SK-N-SH (cell line): ENCODE results near the gene NOP9. TPM values are rescaled to one million over a fixed set of nuclear protein-coding genes. Genes with fewer than 3 reads are reported as not detected.

Source experiments
- CTCF ChIA-PET: fragments of 300-600, 350-600 bp; formaldehyde crosslinking; extraction: SDS; loops from one replicate; lab custom pipeline; 2021; lab: Yijun Ruan, JAX
- POLR2A ChIA-PET: fragments of 350-600 bp; sonication (Branson Sonifier 250); formaldehyde crosslinking; extraction: SDS; loops from one replicate; lab custom pipeline; 2020; ENCODE audit warnings: antibody characterized with exemption, inconsistent platforms; lab: Yijun Ruan, JAX
- DNase-seq: peaks from one replicate; pipeline ENCODE4 v3.0.0; 2012
- H2AFZ ChIP-seq: fragments of 200-600 bp; sonication (generic); 2 replicates; pipeline ENCODE4 v1.8.1; 2016; ENCODE audit warnings: antibody characterized with exemption, mild to moderate bottlenecking, low read depth
- H3F3A ChIP-seq: fragments of 200-600 bp; sonication (generic); replicated peaks from 2 replicates; pipeline ENCODE3; 2016; ENCODE audit warnings: antibody characterized with exemption, mild to moderate bottlenecking; ENCODE audit not compliant: insufficient read depth
- H3K27ac ChIP-seq, 2 experiments: fragments of 200-500 bp in 1 of 2; fragments of 200-600 bp in 1 of 2; sonication (Bioruptor generic) in 1 of 2; sonication (generic), shearing (Covaris generic) in 1 of 2; 2 replicates each; pipeline versions ENCODE4 v1.5.1 to v1.6.1; 2014 to 2016; ENCODE audit warnings: low read depth in 2 of 2, inconsistent platforms in 1 of 2, low read length in 1 of 2, mild to moderate bottlenecking in 1 of 2, mixed read lengths in 1 of 2
- H3K27me3 ChIP-seq: fragments of 200-600 bp; sonication (generic), shearing (Covaris generic); 2 replicates; pipeline ENCODE4 v1.6.1; 2016; ENCODE audit warnings: mixed run types; ENCODE audit not compliant: insufficient read depth
- H3K36me3 ChIP-seq, 2 experiments: fragments of 200-500 bp in 1 of 2; fragments of 200-600 bp in 1 of 2; sonication (Bioruptor generic) in 1 of 2; sonication (generic) in 1 of 2; replicated peaks in 1 of 2; 2 replicates each; pipeline versions ENCODE3 to v1.5.1; 2014 to 2016; ENCODE audit warnings: low read length in 1 of 2, mild to moderate bottlenecking in 1 of 2; ENCODE audit not compliant: insufficient read depth in 2 of 2, control insufficient read depth in 1 of 2
- H3K4me1 ChIP-seq, 2 experiments: fragments of 200-500 bp in 1 of 2; fragments of 200-600 bp in 1 of 2; sonication (Bioruptor generic) in 1 of 2; sonication (generic), shearing (Covaris generic) in 1 of 2; 2 replicates each; pipeline versions ENCODE4 v1.5.1 to v1.6.1; 2014 to 2016; ENCODE audit warnings: low read depth in 1 of 2, low read length in 1 of 2, mixed run types in 1 of 2; ENCODE audit not compliant: insufficient read depth in 2 of 2, control insufficient read depth in 1 of 2
- H3K4me2 ChIP-seq: fragments of 200-600 bp; sonication (generic), shearing (Covaris generic); 2 replicates; pipeline ENCODE4 v1.6.1; 2017; ENCODE audit warnings: mixed run types
- H3K4me3 ChIP-seq, 2 experiments: fragments of 200-500 bp in 1 of 2; fragments of 200-600 bp in 1 of 2; sonication (Bioruptor generic) in 1 of 2; sonication (generic), shearing (Covaris generic) in 1 of 2; 2 replicates each; pipeline versions ENCODE4 v1.5.1 to v1.8.1; 2014 to 2016; ENCODE audit warnings: low read depth in 2 of 2, inconsistent platforms in 1 of 2, low read length in 1 of 2, mild to moderate bottlenecking in 1 of 2, mixed read lengths in 1 of 2, moderate library complexity in 1 of 2
- H3K79me2 ChIP-seq: fragments of 200-600 bp; sonication (generic); 2 replicates; pipeline ENCODE4 v1.8.1; 2017; ENCODE audit warnings: mild to moderate bottlenecking; ENCODE audit not compliant: insufficient read depth
- H3K9ac ChIP-seq: fragments of 200-600 bp; sonication (generic); 2 replicates; pipeline ENCODE4 v1.6.1; 2017; ENCODE audit warnings: mixed run types
- H3K9me2 ChIP-seq: fragments of 200-600 bp; sonication (generic); 2 replicates; pipeline ENCODE4 v1.6.1; 2017; ENCODE audit warnings: mixed run types
- H3K9me3 ChIP-seq: fragments of 200-600 bp; sonication (generic); 2 replicates; pipeline ENCODE4 v1.6.1; 2017; ENCODE audit warnings: mixed run types, mild to moderate bottlenecking, moderate library complexity
- H4K20me1 ChIP-seq: fragments of 200-600 bp; sonication (generic); 2 replicates; pipeline ENCODE4 v1.6.1; 2017; ENCODE audit warnings: mild to moderate bottlenecking, mixed run types; ENCODE audit not compliant: insufficient read depth
- EP300 ChIP-seq, 2 experiments: IDR thresholded peaks; 2 replicates each; pipeline versions ENCODE4 v1.4.0 to v1.6.1; 2012; ENCODE audit warnings: borderline replicate concordance in 1 of 2, low read depth in 1 of 2, low read length in 1 of 2
- GABPA ChIP-seq: IDR thresholded peaks from 2 replicates; pipeline ENCODE4 v1.4.0; 2012; ENCODE audit warnings: low read depth, mild to moderate bottlenecking
- GATA2 ChIP-seq: sonication (generic); formaldehyde crosslinking; IDR thresholded peaks from 2 replicates; pipeline ENCODE4 v1.5.0; 2020; ENCODE audit warnings: mild to moderate bottlenecking, missing genetic modification reagents
- JUND ChIP-seq: IDR thresholded peaks from 2 replicates; pipeline ENCODE4 v1.4.0; 2012
- NFIC ChIP-seq: IDR thresholded peaks from 2 replicates; pipeline ENCODE4 v1.4.0; 2012; ENCODE audit warnings: borderline replicate concordance
- RAD21 ChIP-seq: IDR thresholded peaks from 2 replicates; pipeline ENCODE4 v1.6.1; 2012; ENCODE audit warnings: mild to moderate bottlenecking, low read length
- RFX5 ChIP-seq: IDR thresholded peaks from 2 replicates; pipeline ENCODE4 v1.6.1; 2012; ENCODE audit warnings: mild to moderate bottlenecking, improper control_type of control experiment, low read length
- YY1 ChIP-seq: IDR thresholded peaks from 2 replicates; pipeline ENCODE4 v1.4.0; 2012; ENCODE audit warnings: low read depth, mild to moderate bottlenecking
- WGBS: methylation state at CpG from one replicate; pipeline ENCODE4 v1.1.6; 2017; ENCODE audit warnings: low lambda C conversion rate; 5-methylcytosine and 5-hydroxymethylcytosine counted together
- polyA plus RNA-seq, 3 experiments: library from polyadenylated mRNA; depleted of rRNA; stranded (reverse); fragments of >200 nt; gene quantifications; 2 replicates each; pipeline ENCODE4 v1.2.3, GENCODE V29; 2012
- TF ChIP-seq, protein P1 (sequence below): fragments of 150-350 bp; IDR thresholded peaks from 2 replicates; pipeline ENCODE4 v1.6.1; 2017; ENCODE audit warnings: antibody characterized with exemption, low read length, low read depth, borderline replicate concordance
- TF ChIP-seq, protein P2 (sequence below): IDR thresholded peaks from 2 replicates; pipeline ENCODE4 v1.4.0; 2012; ENCODE audit warnings: low read depth
- TF ChIP-seq, protein P3 (sequence below): IDR thresholded peaks from 2 replicates; pipeline ENCODE4 v1.6.1; 2012; ENCODE audit warnings: mild to moderate bottlenecking, low read depth, low read length, moderate library complexity
- TF ChIP-seq, protein P4 (sequence below): IDR thresholded peaks from 2 replicates; pipeline ENCODE4 v1.4.0; 2012; ENCODE audit warnings: low read depth, borderline replicate concordance
- TF ChIP-seq, protein P5 (sequence below): fragments of 200-600 bp; sonication (generic); IDR thresholded peaks from 2 replicates; pipeline ENCODE4 v1.6.1; 2017; ENCODE audit warnings: antibody characterized with exemption, mild to moderate bottlenecking, moderate library complexity

The NOP9 gene
- polyA plus RNA-seq, 1 of the 3 experiments (the other 2 are of a cell fraction), result 11.9 TPM

DNA sequence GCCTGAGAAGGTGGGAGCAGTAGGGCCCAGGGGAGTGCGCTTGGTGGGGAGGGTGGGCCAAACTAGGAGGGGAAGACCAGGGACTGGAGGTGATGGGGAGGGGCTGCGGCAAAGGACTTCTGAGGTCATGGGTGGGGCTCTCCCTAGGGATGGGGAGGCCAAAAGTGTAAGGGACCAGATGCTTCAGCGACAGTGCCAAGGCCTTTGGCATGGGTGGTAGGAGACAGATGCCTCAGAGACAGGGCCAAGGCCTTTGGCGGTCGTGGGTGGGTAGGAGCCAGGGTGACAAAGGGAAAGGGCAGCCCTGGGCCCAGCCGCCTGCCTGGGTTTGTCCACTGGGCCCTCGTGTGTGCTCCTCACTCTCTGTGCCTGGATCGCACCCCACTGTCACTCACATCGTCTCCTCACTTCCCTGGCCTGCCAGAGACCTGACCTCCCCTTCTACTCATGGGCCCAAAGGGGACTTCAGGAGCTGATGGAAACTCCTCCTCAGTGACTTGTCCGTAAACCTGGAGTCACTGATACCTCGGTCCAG is 15.1 kb upstream of the NOP9 start:
- Histone ChIP-seq H3K27me3 (no peaks in the 10 kb centered on the region), H3F3A (no peaks in the 10 kb centered on the region), H3K9me3 (no peaks in the 10 kb centered on the region), H2AFZ (no peak overlapping the region), H3K4me2 (no peak overlapping the region), H4K20me1 (no peaks in the 10 kb centered on the region), H3K9me2 (no peaks in the 10 kb centered on the region), H3K9ac (no peak overlapping the region), H3K27ac (no peak overlapping the region), H3K36me3 (peaks cover 0 to under 1% of the 10 kb centered on the region in 2 experiments), H3K79me2 (no peaks in the 10 kb centered on the region), H3K4me1 (peaks cover 0 to 4% of the 10 kb centered on the region in 2 experiments; a peak in 1 of 4 replicates), H3K4me3 (no peak overlapping the region)
- TF ChIP-seq GABPA (no peak), GATA2 (no peak), YY1 (no peak), RAD21 (no peak), JUND (no peak), RFX5 (no peak)
- TF ChIP-seq, protein P1, sequence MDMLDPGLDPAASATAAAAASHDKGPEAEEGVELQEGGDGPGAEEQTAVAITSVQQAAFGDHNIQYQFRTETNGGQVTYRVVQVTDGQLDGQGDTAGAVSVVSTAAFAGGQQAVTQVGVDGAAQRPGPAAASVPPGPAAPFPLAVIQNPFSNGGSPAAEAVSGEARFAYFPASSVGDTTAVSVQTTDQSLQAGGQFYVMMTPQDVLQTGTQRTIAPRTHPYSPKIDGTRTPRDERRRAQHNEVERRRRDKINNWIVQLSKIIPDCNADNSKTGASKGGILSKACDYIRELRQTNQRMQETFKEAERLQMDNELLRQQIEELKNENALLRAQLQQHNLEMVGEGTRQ, result no peak
- TF ChIP-seq, protein P2, sequence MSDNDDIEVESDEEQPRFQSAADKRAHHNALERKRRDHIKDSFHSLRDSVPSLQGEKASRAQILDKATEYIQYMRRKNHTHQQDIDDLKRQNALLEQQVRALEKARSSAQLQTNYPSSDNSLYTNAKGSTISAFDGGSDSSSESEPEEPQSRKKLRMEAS, result no peak
- CTCF ChIA-PET, result interaction anchor here (2.3 to 8.9 kb wide), 3 partner anchors 13 to 42 kb away, joined by 6 to 87 read pairs (median 48); partner anchors contain the start of genes CIDEB, DHRS1, NOP9 and TINF2
- WGBS, result 90% methylated on average over 9 of the region's 11 CpGs
- no peak for DNase-seq
- POLR2A ChIA-PET, result no interaction called here

DNA sequence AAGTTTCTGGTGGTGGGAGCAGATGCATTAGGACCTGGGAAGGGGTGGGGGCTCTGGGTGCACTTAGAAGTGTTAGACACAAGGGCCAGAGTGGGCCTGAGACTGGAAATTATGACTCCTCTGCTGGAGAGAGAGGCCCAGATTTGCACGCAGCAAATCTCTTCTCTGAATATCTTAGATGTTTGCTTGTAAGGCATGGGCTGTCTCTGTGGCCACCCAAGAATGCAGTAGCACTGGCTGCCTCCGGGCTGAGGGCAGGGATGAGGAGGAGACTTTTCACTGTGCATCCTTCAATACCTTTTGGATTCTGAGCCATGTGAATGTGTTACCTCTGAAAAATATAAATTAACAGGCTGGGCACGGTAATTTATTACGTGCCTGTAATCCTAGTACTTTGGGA is 14.3 kb upstream of the NOP9 start:
- CTCF ChIA-PET, result interaction anchor here (2.3 to 8.9 kb wide), 3 partner anchors 12 to 43 kb away, joined by 6 to 87 read pairs (median 48); partner anchors contain the start of genes CIDEB, DHRS1, NOP9 and TINF2
- POLR2A ChIA-PET, result no interaction called here
- Histone ChIP-seq H4K20me1 (no peaks in the 10 kb centered on the region), H3K79me2 (no peaks in the 10 kb centered on the region), H3K4me2 (no peak overlapping the region), H3K27ac (no peak overlapping the region), H3K4me3 (no peak overlapping the region), H3F3A (no peaks in the 10 kb centered on the region), H3K27me3 (no peaks in the 10 kb centered on the region), H3K9me3 (no peaks in the 10 kb centered on the region), H3K9ac (no peak overlapping the region), H2AFZ (no peak overlapping the region), H3K36me3 (peaks cover 0 to 9% of the 10 kb centered on the region in 2 experiments), H3K4me1 (no peaks in the 10 kb centered on the region), H3K9me2 (no peaks in the 10 kb centered on the region)
- TF ChIP-seq, protein P3, sequence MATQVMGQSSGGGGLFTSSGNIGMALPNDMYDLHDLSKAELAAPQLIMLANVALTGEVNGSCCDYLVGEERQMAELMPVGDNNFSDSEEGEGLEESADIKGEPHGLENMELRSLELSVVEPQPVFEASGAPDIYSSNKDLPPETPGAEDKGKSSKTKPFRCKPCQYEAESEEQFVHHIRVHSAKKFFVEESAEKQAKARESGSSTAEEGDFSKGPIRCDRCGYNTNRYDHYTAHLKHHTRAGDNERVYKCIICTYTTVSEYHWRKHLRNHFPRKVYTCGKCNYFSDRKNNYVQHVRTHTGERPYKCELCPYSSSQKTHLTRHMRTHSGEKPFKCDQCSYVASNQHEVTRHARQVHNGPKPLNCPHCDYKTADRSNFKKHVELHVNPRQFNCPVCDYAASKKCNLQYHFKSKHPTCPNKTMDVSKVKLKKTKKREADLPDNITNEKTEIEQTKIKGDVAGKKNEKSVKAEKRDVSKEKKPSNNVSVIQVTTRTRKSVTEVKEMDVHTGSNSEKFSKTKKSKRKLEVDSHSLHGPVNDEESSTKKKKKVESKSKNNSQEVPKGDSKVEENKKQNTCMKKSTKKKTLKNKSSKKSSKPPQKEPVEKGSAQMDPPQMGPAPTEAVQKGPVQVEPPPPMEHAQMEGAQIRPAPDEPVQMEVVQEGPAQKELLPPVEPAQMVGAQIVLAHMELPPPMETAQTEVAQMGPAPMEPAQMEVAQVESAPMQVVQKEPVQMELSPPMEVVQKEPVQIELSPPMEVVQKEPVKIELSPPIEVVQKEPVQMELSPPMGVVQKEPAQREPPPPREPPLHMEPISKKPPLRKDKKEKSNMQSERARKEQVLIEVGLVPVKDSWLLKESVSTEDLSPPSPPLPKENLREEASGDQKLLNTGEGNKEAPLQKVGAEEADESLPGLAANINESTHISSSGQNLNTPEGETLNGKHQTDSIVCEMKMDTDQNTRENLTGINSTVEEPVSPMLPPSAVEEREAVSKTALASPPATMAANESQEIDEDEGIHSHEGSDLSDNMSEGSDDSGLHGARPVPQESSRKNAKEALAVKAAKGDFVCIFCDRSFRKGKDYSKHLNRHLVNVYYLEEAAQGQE, result no peak
- TF ChIP-seq, protein P2, result no peak
- TF ChIP-seq, protein P4, sequence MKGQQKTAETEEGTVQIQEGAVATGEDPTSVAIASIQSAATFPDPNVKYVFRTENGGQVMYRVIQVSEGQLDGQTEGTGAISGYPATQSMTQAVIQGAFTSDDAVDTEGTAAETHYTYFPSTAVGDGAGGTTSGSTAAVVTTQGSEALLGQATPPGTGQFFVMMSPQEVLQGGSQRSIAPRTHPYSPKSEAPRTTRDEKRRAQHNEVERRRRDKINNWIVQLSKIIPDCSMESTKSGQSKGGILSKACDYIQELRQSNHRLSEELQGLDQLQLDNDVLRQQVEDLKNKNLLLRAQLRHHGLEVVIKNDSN, result no peak
- TF ChIP-seq EP300 (IDR thresholded peaks at IDR 0.05; ENCODE audit: borderline replicate concordance in 1 of 2, low read depth in 1 of 2, low read length in 1 of 2) (no peak), NFIC (no peak), GABPA (no peak), RFX5 (no peak)
- TF ChIP-seq, protein P5, sequence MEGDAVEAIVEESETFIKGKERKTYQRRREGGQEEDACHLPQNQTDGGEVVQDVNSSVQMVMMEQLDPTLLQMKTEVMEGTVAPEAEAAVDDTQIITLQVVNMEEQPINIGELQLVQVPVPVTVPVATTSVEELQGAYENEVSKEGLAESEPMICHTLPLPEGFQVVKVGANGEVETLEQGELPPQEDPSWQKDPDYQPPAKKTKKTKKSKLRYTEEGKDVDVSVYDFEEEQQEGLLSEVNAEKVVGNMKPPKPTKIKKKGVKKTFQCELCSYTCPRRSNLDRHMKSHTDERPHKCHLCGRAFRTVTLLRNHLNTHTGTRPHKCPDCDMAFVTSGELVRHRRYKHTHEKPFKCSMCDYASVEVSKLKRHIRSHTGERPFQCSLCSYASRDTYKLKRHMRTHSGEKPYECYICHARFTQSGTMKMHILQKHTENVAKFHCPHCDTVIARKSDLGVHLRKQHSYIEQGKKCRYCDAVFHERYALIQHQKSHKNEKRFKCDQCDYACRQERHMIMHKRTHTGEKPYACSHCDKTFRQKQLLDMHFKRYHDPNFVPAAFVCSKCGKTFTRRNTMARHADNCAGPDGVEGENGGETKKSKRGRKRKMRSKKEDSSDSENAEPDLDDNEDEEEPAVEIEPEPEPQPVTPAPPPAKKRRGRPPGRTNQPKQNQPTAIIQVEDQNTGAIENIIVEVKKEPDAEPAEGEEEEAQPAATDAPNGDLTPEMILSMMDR, result no peak
- DNase-seq, result no peak
- WGBS, result 75% methylated on average over 4 of the region's 4 CpGs
